Peyer's patch (tissue), 4 donors: ENCODE measurements around the gene LMAN2L. TPM values are rescaled to one million over a fixed set of nuclear protein-coding genes. Genes with fewer than 3 reads are reported as not detected.

Source experiments
- DNase-seq, 3 donors: peaks; one replicate each; pipeline ENCODE4 v3.0.0-alpha.2; 2017 to 2019
- H3K27ac ChIP-seq, 4 donors: fragments of 200-600 bp; sonication (generic); one replicate each; pipeline ENCODE4 v1.5.1; 2016 to 2019
- H3K27me3 ChIP-seq, 2 donors: fragments of 200-600 bp; sonication (generic); one replicate each; pipeline ENCODE4 v1.5.1; 2019
- H3K36me3 ChIP-seq, 3 donors: fragments of 200-600 bp; sonication (generic); one replicate each; pipeline ENCODE4 v1.5.1; 2016 to 2019
- H3K4me1 ChIP-seq, 4 donors: fragments of 200-600 bp; sonication (generic); one replicate each; pipeline ENCODE4 v1.5.1; 2016 to 2019
- H3K4me3 ChIP-seq, 4 donors: fragments of 200-600 bp; sonication (generic); 1 replicate in 3 of 4; 2 replicates in 1 of 4; pipeline ENCODE4 v1.5.1; 2016 to 2019; ENCODE audit warnings: mild to moderate bottlenecking in 1 of 4
- H3K9me3 ChIP-seq, 4 donors: fragments of 200-600 bp; sonication (generic); one replicate each; pipeline ENCODE4 v1.5.1; 2016 to 2019; ENCODE audit warnings: mild to moderate bottlenecking in 1 of 4
- CTCF ChIP-seq, 6 experiments: fragments of 450-650 bp in 4 of 6; fragments of 200-600 bp in 2 of 6; sonication (generic) in 1 of 6; IDR thresholded peaks; one replicate each; pipeline ENCODE4 v1.5.1; 2017 to 2019; ENCODE audit warnings: antibody characterized with exemption in 6 of 6, mild to moderate bottlenecking in 3 of 6, moderate library complexity in 1 of 6
- POLR2A ChIP-seq, 2 donors: fragments of 450-650 bp; IDR thresholded peaks; one replicate each; pipeline ENCODE4 v1.5.1; 2017; ENCODE audit warnings: antibody characterized with exemption in 2 of 2, mild to moderate bottlenecking in 2 of 2, moderate library complexity in 2 of 2
- total RNA-seq, 4 donors: library from RNA; depleted of rRNA; stranded (reverse); fragments of >200 nt; gene quantifications; one replicate each; pipeline ENCODE4 v1.1.0, GENCODE V29; 2016

LMAN2L gene
- total RNA-seq, 4 donors from 2014 or later: 9.4 to 12.5 (median 10.8) TPM

GRCh38 chr2:96726131-96726530 lies 13.7 kb downstream of the LMAN2L start:
- no peak for DNase-seq
- Histone ChIP-seq H3K36me3 (peaks cover 0 to 58% (median 0%) of the 10 kb centered on the region in 3 donors), H3K27me3 (no peaks in the 10 kb centered on the region), H3K4me1 (no peaks in the 10 kb centered on the region), H3K27ac (no peak overlapping the region), H3K9me3 (no peaks in the 10 kb centered on the region), H3K4me3 (no peak overlapping the region)
- no peak for TF ChIP-seq CTCF (IDR thresholded peaks at IDR 0.05)
- TF ChIP-seq POLR2A (IDR thresholded peaks at IDR 0.05): no peak

GRCh38 chr2:96716388-96716787 lies 23.5 kb downstream of the LMAN2L start:
- TF ChIP-seq POLR2A (IDR thresholded peaks at IDR 0.05) (no peak), CTCF (IDR thresholded peaks at IDR 0.05) (no peak)
- no peak for DNase-seq
- no peak overlapping the region for H3K27ac ChIP-seq
- H3K27me3 ChIP-seq: no peaks in the 10 kb centered on the region
- H3K4me1 ChIP-seq: no peaks in the 10 kb centered on the region
- H3K4me3 ChIP-seq: no peak overlapping the region
- no peaks in the 10 kb centered on the region for H3K9me3 ChIP-seq
- peaks cover 0 to 8% (median 0%) of the 10 kb centered on the region in 3 donors for H3K36me3 ChIP-seq

GRCh38 chr2:96715658-96716057 lies 24.2 kb downstream of the LMAN2L start:
- TF ChIP-seq POLR2A (IDR thresholded peaks at IDR 0.05): no peak
- TF ChIP-seq CTCF (IDR thresholded peaks at IDR 0.05): no peak
- H3K9me3 ChIP-seq: no peaks in the 10 kb centered on the region
- H3K27ac ChIP-seq: no peak overlapping the region
- H3K4me1 ChIP-seq: no peaks in the 10 kb centered on the region
- no peak overlapping the region for H3K4me3 ChIP-seq
- no peaks in the 10 kb centered on the region for H3K27me3 ChIP-seq
- H3K36me3 ChIP-seq: peaks cover 0 to 15% (median 0%) of the 10 kb centered on the region in 3 donors
- DNase-seq: no peak

GRCh38 chr2:96710985-96711384 lies 28.9 kb downstream of the LMAN2L start:
- no peak overlapping the region for H3K27ac ChIP-seq
- no peak for TF ChIP-seq CTCF (IDR thresholded peaks at IDR 0.05)
- TF ChIP-seq POLR2A (IDR thresholded peaks at IDR 0.05): no peak
- H3K9me3 ChIP-seq: no peaks in the 10 kb centered on the region
- H3K4me1 ChIP-seq: no peaks in the 10 kb centered on the region
- H3K36me3 ChIP-seq: peaks cover 0 to 60% (median 0%) of the 10 kb centered on the region in 3 donors
- DNase-seq: no peak
- H3K4me3 ChIP-seq: no peak overlapping the region
- H3K27me3 ChIP-seq: no peaks in the 10 kb centered on the region

- no peak for DNase-seq
- H3K27me3 ChIP-seq: no peaks in the 10 kb centered on the region
- TF ChIP-seq CTCF (IDR thresholded peaks at IDR 0.05) (no peak), POLR2A (IDR thresholded peaks at IDR 0.05) (no peak)
- H3K9me3 ChIP-seq: no peaks in the 10 kb centered on the region
- H3K4me3 ChIP-seq: no peak overlapping the region
- peaks cover 0 to 36% (median 0%) of the 10 kb centered on the region in 3 donors for H3K36me3 ChIP-seq
- H3K27ac ChIP-seq: no peak overlapping the region
- H3K4me1 ChIP-seq: no peaks in the 10 kb centered on the region
These were observed 36.7 kb downstream of the LMAN2L start for GRCh38 chr2:96703021-96703751.
